Measurements from ENCODE around the gene CHL1.

CHL1 gene

DNA sequence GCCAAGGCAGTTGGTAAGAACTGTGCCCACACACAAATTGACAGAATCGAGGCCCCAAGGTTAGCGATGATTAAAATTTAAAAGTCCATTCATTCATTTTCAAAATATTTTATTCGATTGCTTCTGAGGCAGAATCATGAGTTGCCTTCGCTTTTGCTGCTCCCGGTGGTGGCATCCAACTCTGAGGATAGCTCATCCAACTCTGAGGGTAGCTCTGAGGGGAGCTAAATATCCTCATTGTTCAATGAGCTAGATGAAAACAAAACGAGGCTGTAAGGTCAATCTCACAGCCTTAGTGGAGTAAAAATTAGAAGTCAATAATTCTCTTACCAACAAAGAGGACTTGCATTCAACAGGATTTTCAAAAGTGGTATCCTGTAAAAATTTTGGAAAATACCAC, 897 bp upstream of the CHL1 start:
- DNase-seq (ENCODE audit: low read depth), result no peak
- no peak overlapping the region for H3K4me3 ChIP-seq (ENCODE audit: low read depth, low read length)
- TF ChIP-seq, protein P1, sequence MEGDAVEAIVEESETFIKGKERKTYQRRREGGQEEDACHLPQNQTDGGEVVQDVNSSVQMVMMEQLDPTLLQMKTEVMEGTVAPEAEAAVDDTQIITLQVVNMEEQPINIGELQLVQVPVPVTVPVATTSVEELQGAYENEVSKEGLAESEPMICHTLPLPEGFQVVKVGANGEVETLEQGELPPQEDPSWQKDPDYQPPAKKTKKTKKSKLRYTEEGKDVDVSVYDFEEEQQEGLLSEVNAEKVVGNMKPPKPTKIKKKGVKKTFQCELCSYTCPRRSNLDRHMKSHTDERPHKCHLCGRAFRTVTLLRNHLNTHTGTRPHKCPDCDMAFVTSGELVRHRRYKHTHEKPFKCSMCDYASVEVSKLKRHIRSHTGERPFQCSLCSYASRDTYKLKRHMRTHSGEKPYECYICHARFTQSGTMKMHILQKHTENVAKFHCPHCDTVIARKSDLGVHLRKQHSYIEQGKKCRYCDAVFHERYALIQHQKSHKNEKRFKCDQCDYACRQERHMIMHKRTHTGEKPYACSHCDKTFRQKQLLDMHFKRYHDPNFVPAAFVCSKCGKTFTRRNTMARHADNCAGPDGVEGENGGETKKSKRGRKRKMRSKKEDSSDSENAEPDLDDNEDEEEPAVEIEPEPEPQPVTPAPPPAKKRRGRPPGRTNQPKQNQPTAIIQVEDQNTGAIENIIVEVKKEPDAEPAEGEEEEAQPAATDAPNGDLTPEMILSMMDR (IDR thresholded peaks at IDR 0.05; ENCODE audit: low read depth, low read length), result no peak
- TF ChIP-seq MYC (IDR thresholded peaks at IDR 0.05; ENCODE audit: low read depth, low read length) (no peak), POLR2A (IDR thresholded peaks at IDR 0.05; ENCODE audit: extremely low read depth, insufficient read length) (no peak)
- TF ChIP-seq, protein P2, sequence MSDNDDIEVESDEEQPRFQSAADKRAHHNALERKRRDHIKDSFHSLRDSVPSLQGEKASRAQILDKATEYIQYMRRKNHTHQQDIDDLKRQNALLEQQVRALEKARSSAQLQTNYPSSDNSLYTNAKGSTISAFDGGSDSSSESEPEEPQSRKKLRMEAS (IDR thresholded peaks at IDR 0.05; ENCODE audit: low read depth, low read length), result no peak

DNA sequence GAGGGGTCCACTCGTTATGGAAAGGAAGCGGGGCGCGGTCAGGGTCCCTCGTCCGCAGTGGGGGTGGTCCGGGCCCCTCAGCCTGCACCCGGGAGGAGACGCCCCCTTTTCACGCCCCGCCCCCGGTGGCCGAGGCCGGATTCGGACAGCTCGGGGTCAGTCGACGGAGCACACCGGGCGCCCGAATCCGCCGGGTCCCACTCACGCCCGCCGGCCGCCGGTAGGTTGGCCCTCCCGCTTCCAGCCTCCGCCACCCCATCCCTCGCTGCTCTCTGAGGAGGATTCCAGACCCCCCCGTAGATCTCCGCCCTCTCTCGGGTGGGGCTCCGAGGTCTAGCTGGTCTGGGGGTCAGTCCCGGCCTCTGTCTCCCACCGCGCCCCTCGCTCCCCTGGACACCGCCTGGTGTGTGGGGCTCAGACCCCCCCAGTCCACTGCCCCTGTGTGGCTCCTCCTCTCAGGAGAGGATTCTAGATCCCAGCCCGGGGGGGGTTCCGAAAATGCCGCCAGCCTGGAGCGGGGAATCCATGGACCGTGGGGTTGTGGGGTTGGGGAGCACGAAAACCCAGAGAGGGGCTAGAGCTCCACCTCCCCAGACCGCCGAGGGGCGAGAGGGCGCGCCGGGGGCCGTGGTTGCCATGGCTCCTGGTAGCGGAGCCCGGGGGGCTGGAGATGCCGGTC, 725 bp downstream of the CHL1 start:
- no peak for DNase-seq (ENCODE audit: low read depth)
- H3K4me3 ChIP-seq (ENCODE audit: low read depth, low read length), result no peak overlapping the region

DNA sequence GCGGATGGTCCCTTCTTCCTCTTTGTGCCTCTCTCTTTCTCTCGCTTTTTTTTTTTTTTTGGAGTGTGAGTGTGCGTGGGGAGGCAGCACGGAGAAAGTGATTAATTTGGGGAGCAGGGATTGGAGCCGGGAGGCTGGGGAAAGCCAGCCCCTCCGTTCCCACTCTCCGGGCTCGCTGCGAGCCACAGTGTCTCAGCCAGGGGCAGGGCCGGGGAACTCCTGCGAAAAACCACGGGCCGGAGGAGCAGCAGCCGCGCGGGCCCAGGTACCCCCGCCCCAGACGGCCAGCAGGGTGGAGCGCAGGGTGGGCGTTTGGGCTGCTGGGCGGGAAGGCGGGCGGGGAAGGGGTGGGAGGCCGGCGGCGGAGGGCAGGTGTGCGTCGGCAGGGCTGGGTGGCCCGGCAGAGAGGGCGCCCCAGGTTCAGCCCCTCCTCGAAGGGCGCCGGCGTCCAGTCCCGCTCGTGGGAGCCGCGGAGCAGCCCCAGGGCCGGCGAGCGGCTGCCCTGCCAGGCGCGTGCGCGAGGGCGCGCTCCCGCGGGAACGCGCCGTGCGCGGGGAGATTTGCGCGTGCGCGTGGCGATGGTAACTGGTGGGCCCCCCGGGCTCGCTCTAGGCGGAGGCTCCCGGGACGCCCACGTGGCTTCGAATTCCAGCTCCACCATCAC, 1.4 kb downstream of the CHL1 start:
- H3K4me3 ChIP-seq (ENCODE audit: low read depth, low read length), result no peak overlapping the region
- no peak for DNase-seq (ENCODE audit: low read depth)

More for the DNA sequence above, 725 bp downstream of the CHL1 start:
- TF ChIP-seq, protein P1 (IDR thresholded peaks at IDR 0.05; ENCODE audit: low read depth, low read length), result no peak
- TF ChIP-seq POLR2A (IDR thresholded peaks at IDR 0.05; ENCODE audit: extremely low read depth, insufficient read length), result no peak
- TF ChIP-seq MYC (IDR thresholded peaks at IDR 0.05; ENCODE audit: low read depth, low read length), result no peak
- TF ChIP-seq, protein P2 (IDR thresholded peaks at IDR 0.05; ENCODE audit: low read depth, low read length), result no peak

DNA sequence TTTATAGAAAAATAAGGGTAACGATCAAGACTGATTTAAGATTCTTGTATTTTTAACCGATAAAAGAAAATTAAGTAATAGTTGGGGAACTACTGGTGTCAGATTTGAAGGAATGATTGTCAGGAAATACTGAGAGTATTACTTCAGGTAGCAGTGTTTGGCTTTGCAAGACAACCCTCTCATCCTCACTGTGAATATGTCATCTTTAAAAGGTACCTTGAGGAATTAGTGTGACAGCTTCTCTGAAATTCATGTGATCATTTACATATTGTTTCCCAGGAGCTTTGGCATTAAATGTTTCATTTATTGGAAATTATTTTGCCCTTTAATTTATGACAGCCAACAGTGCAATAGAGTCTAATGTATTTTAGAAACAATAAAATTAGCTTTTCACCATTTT, 3.3 kb downstream of the CHL1 start:
- TF ChIP-seq, protein P2 (IDR thresholded peaks at IDR 0.05; ENCODE audit: low read depth, low read length), result no peak
- TF ChIP-seq MYC (IDR thresholded peaks at IDR 0.05; ENCODE audit: low read depth, low read length) (no peak), POLR2A (IDR thresholded peaks at IDR 0.05; ENCODE audit: extremely low read depth, insufficient read length) (no peak)
- TF ChIP-seq, protein P1 (IDR thresholded peaks at IDR 0.05; ENCODE audit: low read depth, low read length), result no peak
- no peak for DNase-seq (ENCODE audit: low read depth)
- no peak overlapping the region for H3K4me3 ChIP-seq (ENCODE audit: low read depth, low read length)

More for the DNA sequence above, 1.4 kb downstream of the CHL1 start:
- TF ChIP-seq, protein P1 (IDR thresholded peaks at IDR 0.05; ENCODE audit: low read depth, low read length), result no peak
- TF ChIP-seq MYC (IDR thresholded peaks at IDR 0.05; ENCODE audit: low read depth, low read length), result no peak
- TF ChIP-seq, protein P2 (IDR thresholded peaks at IDR 0.05; ENCODE audit: low read depth, low read length), result no peak
- TF ChIP-seq POLR2A (IDR thresholded peaks at IDR 0.05; ENCODE audit: extremely low read depth, insufficient read length), result no peak

DNA sequence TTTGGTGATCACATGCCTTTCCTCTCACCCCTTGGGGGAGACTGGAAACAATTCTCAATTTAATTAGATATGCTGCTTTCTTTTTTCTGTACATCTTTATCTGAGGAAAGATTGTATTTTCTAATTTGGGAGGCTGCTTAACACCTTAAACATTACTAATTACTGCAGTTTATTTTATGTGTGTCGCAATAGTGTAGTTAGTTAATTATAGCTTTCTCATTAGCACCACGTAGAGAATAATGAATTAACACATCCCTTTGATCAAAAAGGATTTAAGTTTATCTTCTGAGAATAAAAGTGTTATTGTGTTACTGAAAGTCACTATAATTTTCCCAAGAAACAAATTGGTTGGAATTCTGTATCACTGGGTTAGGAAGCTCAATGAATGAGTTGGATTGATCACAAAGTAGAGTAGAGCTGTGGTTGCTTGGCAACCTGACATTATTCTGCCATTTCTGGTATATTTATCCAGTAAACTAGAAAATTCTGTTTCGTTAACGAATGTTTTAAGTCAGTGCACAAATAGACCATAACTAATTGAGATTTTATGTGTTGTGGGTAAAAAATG, 4.3 kb downstream of the CHL1 start:
- no peak for DNase-seq (ENCODE audit: low read depth)
- TF ChIP-seq MYC (IDR thresholded peaks at IDR 0.05; ENCODE audit: low read depth, low read length) (no peak), POLR2A (IDR thresholded peaks at IDR 0.05; ENCODE audit: extremely low read depth, insufficient read length) (no peak)
- TF ChIP-seq, protein P1 (IDR thresholded peaks at IDR 0.05; ENCODE audit: low read depth, low read length), result no peak
- TF ChIP-seq, protein P2 (IDR thresholded peaks at IDR 0.05; ENCODE audit: low read depth, low read length), result no peak
- H3K4me3 ChIP-seq (ENCODE audit: low read depth, low read length), result no peak overlapping the region

Data from NB4 (cell line).